Endodermal cell (in vitro differentiated cells): ENCODE measurements around the gene CACNA1F. TPM values are rescaled to one million over a fixed set of nuclear protein-coding genes. Genes with fewer than 3 reads are reported as not detected.

Experiments
- DNase-seq: peaks from one replicate; pipeline ENCODE4 v3.0.0-alpha.2; 2017
- H3K27ac ChIP-seq: 2 replicates; pipeline ENCODE4 v1.5.1; 2013; ENCODE audit warnings: mild to moderate bottlenecking, low read depth, low read length, moderate library complexity
- H3K27me3 ChIP-seq: 2 replicates; pipeline ENCODE4 v1.6.1; 2013; ENCODE audit warnings: mild to moderate bottlenecking, low read length, moderate library complexity; ENCODE audit not compliant: insufficient read depth, control insufficient read depth, poor library complexity, severe bottlenecking
- H3K36me3 ChIP-seq: 2 replicates; pipeline ENCODE4 v1.7.0; 2013; ENCODE audit warnings: mild to moderate bottlenecking, low read length, moderate library complexity; ENCODE audit not compliant: control insufficient read depth, insufficient read depth
- H3K4me1 ChIP-seq: one replicate; pipeline ENCODE4 v1.7.0; 2013; ENCODE audit warnings: low read length; ENCODE audit not compliant: control insufficient read depth, insufficient read depth
- H3K4me3 ChIP-seq: 2 replicates; pipeline ENCODE4 v1.5.1; 2013; ENCODE audit warnings: mild to moderate bottlenecking, low read length, moderate library complexity
- H3K9ac ChIP-seq: 2 replicates; pipeline ENCODE4 v1.6.1; 2013; ENCODE audit warnings: mild to moderate bottlenecking, low read length, moderate library complexity; ENCODE audit not compliant: poor library complexity, severe bottlenecking; ENCODE audit errors: extremely low read depth
- H3K9me3 ChIP-seq: 2 replicates; pipeline ENCODE4 v1.6.1; 2013; ENCODE audit warnings: mild to moderate bottlenecking, low read length, moderate library complexity; ENCODE audit not compliant: control insufficient read depth
- H3K27ac Mint-ChIP-seq: 2 replicates; pipeline ENCODE4 v1.8.0; 2020; ENCODE audit warnings: mixed read lengths
- H3K27me3 Mint-ChIP-seq: 2 replicates; pipeline ENCODE4 v1.8.0; 2021; ENCODE audit warnings: mild to moderate bottlenecking, mixed read lengths; ENCODE audit not compliant: insufficient read depth
- H3K36me3 Mint-ChIP-seq: 2 replicates; pipeline ENCODE4 v1.8.0; 2020; ENCODE audit warnings: low read depth, mixed read lengths
- H3K4me1 Mint-ChIP-seq: 2 replicates; pipeline ENCODE4 v1.8.0; 2020; ENCODE audit warnings: mixed read lengths
- H3K4me3 Mint-ChIP-seq: 2 replicates; pipeline ENCODE4 v1.8.0; 2020; ENCODE audit warnings: mild to moderate bottlenecking, moderate library complexity, mixed read lengths
- H3K9me3 Mint-ChIP-seq: 2 replicates; pipeline ENCODE4 v1.8.0; 2020; ENCODE audit warnings: mild to moderate bottlenecking, mixed read lengths
- CTCF ChIP-seq: fragments of 200-600 bp; sonication (generic); conservative IDR thresholded peaks from 2 replicates; pipeline ENCODE4 v1.5.0; 2021; ENCODE audit warnings: antibody characterized with exemption, mild to moderate bottlenecking
- WGBS, 2 experiments: methylation state at CpG; one replicate each; pipeline versions ENCODE4 v1.1.5 to v1.1.7; 2013; ENCODE audit warnings: missing lambda C conversion rate in 2 of 2, mixed read lengths in 1 of 2; ENCODE audit not compliant: insufficient coverage in 1 of 2, insufficient read length in 1 of 2; 5-methylcytosine and 5-hydroxymethylcytosine counted together
- total RNA-seq, 2 donors: library from RNA; stranded (reverse); fragmentation: NEBNext Ultra II Directional in 1 of 2; extraction: Animal tissue kit (Norgen Biotek cat#: 25700) in 1 of 2; gene quantifications; 2 replicates in 1 of 2; 3 replicates in 1 of 2; pipeline ENCODE4 v1.2.1, GENCODE V29; 2021

Gene CACNA1F
- total RNA-seq, 2 donors from 2014 or later, result 0.42 to 0.70 TPM

- no peaks in the 10 kb centered on the region for H3K4me1 Mint-ChIP-seq
Measured at GRCh38 chrX:49206543-49206942, 26.6 kb downstream of the CACNA1F start.

DNA sequence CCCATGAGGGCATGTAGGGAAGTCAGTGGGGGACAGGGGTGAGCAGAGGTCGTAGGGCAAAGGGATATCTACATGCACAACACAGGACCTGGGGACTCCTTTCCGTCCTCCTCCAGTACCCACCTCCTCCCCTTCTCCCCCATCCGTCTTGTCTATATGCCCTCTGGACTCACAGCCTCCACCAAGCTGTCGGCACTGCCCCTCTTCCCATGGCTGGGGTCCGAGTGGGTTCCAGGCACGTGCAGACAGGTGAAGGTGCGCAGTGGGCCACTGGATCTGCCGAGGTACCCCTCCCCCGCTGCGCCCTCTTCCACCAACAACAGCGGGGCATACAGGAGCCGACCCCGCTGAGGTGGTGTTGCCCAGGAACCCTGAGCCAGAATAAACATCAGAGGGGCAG, 27.7 kb downstream of the CACNA1F start:
- no peak overlapping the region for H3K4me3 ChIP-seq
- H3K36me3 ChIP-seq, result no peaks in the 10 kb centered on the region
- H3K27ac ChIP-seq, result no peak overlapping the region
- no peak overlapping the region for H3K27ac Mint-ChIP-seq
- no peaks in the 10 kb centered on the region for H3K4me1 ChIP-seq
- no peak overlapping the region for H3K4me3 Mint-ChIP-seq
- no peaks in the 10 kb centered on the region for H3K4me1 Mint-ChIP-seq
- H3K9ac ChIP-seq, result no peak overlapping the region
- no peaks in the 10 kb centered on the region for H3K27me3 ChIP-seq
- H3K36me3 Mint-ChIP-seq, result no peaks in the 10 kb centered on the region
- DNase-seq, result no peak
- peaks cover 53% of the 10 kb centered on the region for H3K9me3 Mint-ChIP-seq
- no peaks in the 10 kb centered on the region for H3K9me3 ChIP-seq
- 88 to 100% methylated on average over 1 to 11 of the region's 13 CpGs for WGBS, 2 experiments
- H3K27me3 Mint-ChIP-seq, result no peaks in the 10 kb centered on the region
- TF ChIP-seq CTCF, result no peak

More at GRCh38 chrX:49206543-49206942, 26.6 kb downstream of the CACNA1F start:
- no peak overlapping the region for H3K27ac ChIP-seq
- no peaks in the 10 kb centered on the region for H3K36me3 ChIP-seq
- Mint-ChIP-seq H3K27ac (no peak overlapping the region), H3K4me3 (no peak overlapping the region), H3K27me3 (no peaks in the 10 kb centered on the region), H3K36me3 (no peaks in the 10 kb centered on the region), H3K9me3 (peaks cover 59% of the 10 kb centered on the region)
- no peaks in the 10 kb centered on the region for H3K27me3 ChIP-seq
- DNase-seq, result no peak
- no peak overlapping the region for H3K4me3 ChIP-seq
- H3K9me3 ChIP-seq, result no peaks in the 10 kb centered on the region
- H3K9ac ChIP-seq, result no peak overlapping the region
- TF ChIP-seq CTCF, result no peak
- no peaks in the 10 kb centered on the region for H3K4me1 ChIP-seq
- 93% methylated on average over 8 of the region's 8 CpGs; no CpG with 5 or more reads in 1 of the 2 experiments for WGBS, 2 experiments

DNA sequence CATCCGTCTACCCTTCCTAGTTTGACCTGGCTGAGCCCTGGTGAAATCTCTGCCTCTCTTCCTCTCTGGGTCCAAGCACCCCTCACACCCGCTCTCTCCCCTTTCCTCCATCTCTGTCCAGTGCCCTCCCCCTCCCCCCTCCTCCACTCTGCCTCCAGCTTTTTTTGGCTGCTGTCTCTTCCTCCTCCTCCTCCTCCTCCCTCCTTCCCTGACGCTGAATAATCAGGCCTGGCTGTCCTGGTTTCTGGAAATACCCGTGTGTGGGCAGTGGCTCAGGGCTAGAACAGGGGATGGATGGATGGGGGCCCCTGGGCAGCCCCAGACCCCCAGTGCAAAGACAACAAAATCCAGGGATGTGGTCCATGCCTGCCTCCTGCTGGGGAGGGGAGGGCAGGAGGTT, 28.4 kb downstream of the CACNA1F start:
- Mint-ChIP-seq H3K27me3 (no peaks in the 10 kb centered on the region), H3K27ac (no peak overlapping the region), H3K4me3 (no peak overlapping the region), H3K4me1 (no peaks in the 10 kb centered on the region), H3K9me3 (peaks cover 50% of the 10 kb centered on the region), H3K36me3 (no peaks in the 10 kb centered on the region)
- WGBS, 2 experiments, result 60 to 77% methylated on average over 1 to 3 of the region's 4 CpGs
- Histone ChIP-seq H3K27ac (no peak overlapping the region), H3K4me1 (no peaks in the 10 kb centered on the region), H3K4me3 (no peak overlapping the region), H3K9ac (no peak overlapping the region), H3K27me3 (no peaks in the 10 kb centered on the region), H3K36me3 (no peaks in the 10 kb centered on the region), H3K9me3 (no peaks in the 10 kb centered on the region)
- DNase-seq, result no peak
- no peak for TF ChIP-seq CTCF
